Measurements from ENCODE around the gene MAN1B1.
A peak's percentile ranks its signal among the peaks of the same experiment; 100 is the strongest.
"Not testable (repeated sequence)": the region's sequence is repeated elsewhere in the genome, so short reads cannot be mapped to it uniquely, and the experiment has no call there.

MAN1B1 gene

GRCh38 chr9:137130176-137130755 lies 43.5 kb downstream of the MAN1B1 start:
- no peak for DNase-seq

GRCh38 chr9:137134191-137134590 lies 47.4 kb downstream of the MAN1B1 start:
- no peak for DNase-seq

- DNase-seq, result not testable (repeated sequence)
Observed at GRCh38 chr9:137135154-137135553, 48.4 kb downstream of the MAN1B1 start.

- no peak for DNase-seq
Observed at GRCh38 chr9:137136261-137136880, 49.6 kb downstream of the MAN1B1 start.

GRCh38 chr9:137136881-137137607 lies 50.3 kb downstream of the MAN1B1 start:
- no peak for DNase-seq

- no peak for DNase-seq
Observed at GRCh38 chr9:137138058-137138721, 51.4 kb downstream of the MAN1B1 start.

GRCh38 chr9:137138722-137139467 lies 52.1 kb downstream of the MAN1B1 start, which contains the start of gene GRIN1:
GRIN1 (plus strand) TSS chr9:137139154; CDS start chr9:137139487, 333 bp downstream.
- peak; percentile 9 for DNase-seq

- no peak for DNase-seq
Observed at GRCh38 chr9:137139468-137140150, 52.8 kb downstream of the MAN1B1 start.

- no peak for DNase-seq
Observed at GRCh38 chr9:137140151-137141012, 53.6 kb downstream of the MAN1B1 start.

- no peak for DNase-seq
Observed at GRCh38 chr9:137141050-137141810, 54.4 kb downstream of the MAN1B1 start.

GRCh38 chr9:137141976-137142936 lies 55.5 kb downstream of the MAN1B1 start:
- no peak for DNase-seq

- no peak for DNase-seq
Observed at GRCh38 chr9:137143459-137143858, 56.7 kb downstream of the MAN1B1 start.

- DNase-seq, result no peak
Observed at GRCh38 chr9:137145731-137146526, 59.1 kb downstream of the MAN1B1 start.

- no peak for DNase-seq
Observed at GRCh38 chr9:137146527-137146918, 59.7 kb downstream of the MAN1B1 start.

- no peak for DNase-seq
Observed at GRCh38 chr9:137147091-137147792, 60.5 kb downstream of the MAN1B1 start.

GRCh38 chr9:137147793-137148160 lies 61.0 kb downstream of the MAN1B1 start:
- DNase-seq, result no peak

GRCh38 chr9:137148242-137148641 lies 61.5 kb downstream of the MAN1B1 start:
- DNase-seq, result no peak

- DNase-seq, result no peak
Observed at GRCh38 chr9:137148661-137149060, 61.9 kb downstream of the MAN1B1 start.
